T-helper 2 cell treated with Interferon-gamma antibody and Interleukin-4, amounts not matched to agents 100 ng/mL and 5 ng/mL, for 36 hours (primary cell): ENCODE results near the gene AGFG2. TPM values are rescaled to one million over a fixed set of nuclear protein-coding genes. Genes with fewer than 3 reads are reported as not detected.
"Not testable (repeated sequence)": the region's sequence is repeated elsewhere in the genome, so short reads cannot be mapped to it uniquely, and the experiment has no call there.

Experiments used
- intact Hi-C: fragments of 100-400 bp; cut with micrococcal nuclease; formaldehyde crosslinking; loops from one replicate; pipeline ENCODE4 v1.15.1; 2023
- total RNA-seq: library from RNA; stranded (reverse); gene quantifications from 2 replicates; pipeline ENCODE4 v1.2.3, GENCODE V29; 2022

Gene AGFG2
- total RNA-seq, 1 donor from 2014 or later, result 39.2 TPM

- intact Hi-C loops, result no loop called here
These were observed 18.9 kb upstream of the AGFG2 start for GRCh38 chr7:100520138-100520537.

DNA sequence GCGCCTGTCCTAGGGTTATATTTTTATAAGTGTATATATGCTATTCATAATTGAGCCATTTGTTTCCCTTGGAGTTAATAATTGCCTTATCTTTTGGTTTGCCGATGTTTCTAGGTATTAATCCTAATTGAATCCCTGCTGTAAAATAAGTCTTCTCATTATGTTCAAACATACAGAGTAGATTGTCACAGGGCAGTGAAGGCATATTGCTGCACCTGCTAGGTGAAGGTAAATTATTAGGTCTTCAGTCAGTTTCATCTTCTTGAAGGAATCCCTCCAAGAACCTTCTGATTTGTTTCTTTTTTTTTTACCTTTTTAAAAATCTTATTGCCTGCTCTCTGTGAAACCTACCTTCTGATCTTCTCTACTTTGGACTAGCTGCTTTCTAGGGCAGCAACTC is 17.9 kb upstream of the AGFG2 start:
- intact Hi-C loops, result no loop called here

GRCh38 chr7:100521909-100522593 is 17.0 kb upstream of the AGFG2 start:
- intact Hi-C loops, result not testable (repeated sequence)

GRCh38 chr7:100523192-100523591 is 15.8 kb upstream of the AGFG2 start:
- intact Hi-C loops, result not testable (repeated sequence)

DNA sequence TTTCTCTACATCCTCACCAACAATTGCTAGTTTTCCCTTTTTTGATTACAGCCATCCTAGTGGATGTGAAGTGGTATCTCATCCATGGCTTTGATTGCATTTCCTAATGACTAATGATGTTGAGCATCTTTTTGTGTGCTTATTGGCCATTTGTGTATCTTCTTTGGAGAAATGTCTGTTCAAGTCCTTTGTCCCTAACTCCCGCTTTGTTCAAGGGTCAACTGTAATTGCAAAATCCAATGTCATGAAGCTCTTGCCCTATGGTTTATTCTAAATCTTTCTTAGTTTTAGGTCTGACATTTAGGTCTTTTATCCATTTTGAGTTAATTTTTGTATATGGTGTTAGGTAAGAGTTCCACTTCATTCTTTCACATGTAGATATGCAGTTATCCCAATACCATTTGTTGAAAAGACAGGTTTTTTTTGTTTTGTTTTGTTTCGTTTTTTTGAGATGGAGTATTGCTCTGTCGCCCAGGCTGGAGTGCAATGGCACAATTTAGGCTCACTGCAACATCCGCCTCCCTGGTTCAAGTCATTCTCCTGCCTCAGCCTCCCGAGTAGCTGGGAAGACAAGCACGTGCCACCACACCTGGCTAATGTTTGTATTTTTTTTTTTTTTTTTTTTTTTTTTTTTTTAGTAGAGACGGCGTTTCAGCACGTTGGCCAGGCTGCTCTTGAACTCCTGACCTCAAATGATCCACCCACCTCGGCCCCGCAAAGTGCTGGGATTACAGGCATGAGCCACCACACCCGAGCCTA is 10.7 kb upstream of the AGFG2 start:
- intact Hi-C loops, result not testable (repeated sequence)

- intact Hi-C loops, result no loop called here
These were observed 6.6 kb upstream of the AGFG2 start for GRCh38 chr7:100532165-100533022.

GRCh38 chr7:100535982-100536381 is 3.0 kb upstream of the AGFG2 start:
- intact Hi-C loops, result not testable (repeated sequence)

DNA sequence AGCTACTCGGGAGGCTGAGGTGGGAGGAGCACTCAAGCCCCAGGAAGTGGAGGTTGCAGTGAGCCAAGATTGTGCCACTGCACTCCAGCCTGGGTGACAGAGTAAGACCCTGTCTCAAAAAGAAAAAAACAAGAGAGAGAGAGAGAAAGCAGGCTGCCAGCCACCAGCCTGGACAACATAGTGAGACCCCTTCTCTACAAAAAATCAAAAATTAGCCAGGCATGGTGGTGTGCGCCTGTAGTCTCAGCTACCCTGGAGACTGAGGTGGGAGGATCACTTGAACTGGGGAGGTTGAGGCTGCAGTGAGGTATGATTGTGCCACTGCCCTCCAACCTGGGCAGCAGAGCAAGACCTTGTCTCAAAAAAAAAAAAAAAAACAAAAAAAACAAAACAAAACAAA is 2.3 kb upstream of the AGFG2 start:
- intact Hi-C loops, result not testable (repeated sequence)

DNA sequence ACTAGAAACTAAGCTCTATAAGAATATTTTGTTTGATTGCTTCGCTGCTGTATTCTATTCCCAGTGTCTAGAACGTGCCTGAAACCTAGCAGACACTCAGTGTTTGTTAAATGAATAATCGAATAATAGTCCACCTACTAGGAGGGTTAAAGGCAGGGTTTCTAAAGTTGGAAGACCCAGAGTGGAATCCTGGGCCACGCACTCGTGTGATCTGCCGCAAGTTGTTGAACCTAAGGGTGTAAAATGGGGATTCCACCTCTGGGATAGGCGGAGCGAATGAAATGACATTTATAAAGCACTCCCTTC is 702 bp upstream of the AGFG2 start:
- intact Hi-C loops, result loop anchor here (2.0 kb wide), 3 partner anchors 20 to 66 kb away; partner anchors contain the start of gene TSC22D4

- intact Hi-C loops, result loop anchor here (1.0 to 2.0 kb wide), 8 partner anchors 11 to 134 kb away; partner anchors contain the start of genes FBXO24, GNB2, LRCH4 and MEPCE
These were observed 518 bp downstream of the AGFG2 start for GRCh38 chr7:100539436-100540006.

- intact Hi-C loops, result no loop called here
These were observed 1.2 kb downstream of the AGFG2 start for GRCh38 chr7:100540073-100540723.

- intact Hi-C loops, result not testable (repeated sequence)
These were observed 2.3 kb downstream of the AGFG2 start for GRCh38 chr7:100541309-100541708.

- intact Hi-C loops, result no loop called here
These were observed 4.6 kb downstream of the AGFG2 start for GRCh38 chr7:100543586-100543985.

DNA sequence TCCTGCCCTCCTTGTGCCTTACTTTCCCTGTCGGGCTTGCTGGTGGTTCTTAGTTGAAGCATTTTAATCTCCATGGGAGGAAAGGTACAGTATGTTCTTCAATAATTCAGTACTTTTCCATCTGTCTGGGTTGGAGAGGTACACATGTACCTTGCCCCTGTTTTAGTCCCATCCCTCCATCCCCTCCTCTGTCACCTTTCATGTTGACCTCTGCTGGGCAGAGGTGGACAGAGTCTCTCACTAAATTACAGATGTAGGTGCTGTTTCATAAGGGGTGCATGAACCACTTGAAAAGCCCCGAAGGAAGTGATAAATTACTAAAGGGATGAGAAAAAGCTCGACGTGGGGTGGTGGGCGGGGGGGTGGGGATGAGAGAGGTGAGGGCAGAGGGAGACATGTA is 5.4 kb downstream of the AGFG2 start:
- intact Hi-C loops, result no loop called here

GRCh38 chr7:100544967-100545359 is 6.0 kb downstream of the AGFG2 start:
- intact Hi-C loops, result no loop called here

DNA sequence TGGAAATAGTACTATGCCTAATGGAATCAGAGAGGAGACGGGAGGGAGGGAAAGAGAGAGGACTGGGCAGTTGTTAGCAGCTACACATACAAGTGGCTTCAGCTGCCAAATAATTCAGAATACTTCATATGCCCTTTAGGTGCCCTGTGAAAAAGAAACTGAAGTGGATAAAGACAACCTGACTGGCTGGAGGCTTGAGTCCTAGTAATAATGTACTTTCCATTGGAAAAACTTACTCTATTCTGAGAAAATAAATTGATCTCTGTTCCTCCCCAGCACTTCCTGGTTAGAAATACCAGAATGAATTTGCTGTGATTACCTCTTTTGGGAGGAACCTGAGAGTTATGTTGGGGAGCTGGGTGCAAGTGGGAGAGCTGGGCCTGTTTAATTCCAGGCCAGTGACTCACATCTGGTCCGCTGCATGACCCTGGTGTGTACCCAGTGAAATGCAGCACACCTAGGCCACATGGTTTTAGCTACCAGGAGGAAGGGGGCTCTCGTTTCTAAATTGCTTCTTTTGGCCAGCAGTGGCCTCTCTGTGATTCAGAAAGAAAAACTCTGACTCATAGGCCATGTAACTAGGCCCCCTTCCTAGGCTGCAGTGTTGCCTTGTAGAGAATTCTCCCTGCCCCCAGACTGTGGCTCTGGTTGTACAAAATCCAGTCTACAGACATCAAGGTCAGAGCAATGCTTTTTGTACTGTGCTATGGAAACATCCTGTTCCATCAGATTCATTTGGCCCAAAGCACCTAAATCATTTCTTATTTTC is 6.5 kb downstream of the AGFG2 start:
- intact Hi-C loops, result no loop called here

DNA sequence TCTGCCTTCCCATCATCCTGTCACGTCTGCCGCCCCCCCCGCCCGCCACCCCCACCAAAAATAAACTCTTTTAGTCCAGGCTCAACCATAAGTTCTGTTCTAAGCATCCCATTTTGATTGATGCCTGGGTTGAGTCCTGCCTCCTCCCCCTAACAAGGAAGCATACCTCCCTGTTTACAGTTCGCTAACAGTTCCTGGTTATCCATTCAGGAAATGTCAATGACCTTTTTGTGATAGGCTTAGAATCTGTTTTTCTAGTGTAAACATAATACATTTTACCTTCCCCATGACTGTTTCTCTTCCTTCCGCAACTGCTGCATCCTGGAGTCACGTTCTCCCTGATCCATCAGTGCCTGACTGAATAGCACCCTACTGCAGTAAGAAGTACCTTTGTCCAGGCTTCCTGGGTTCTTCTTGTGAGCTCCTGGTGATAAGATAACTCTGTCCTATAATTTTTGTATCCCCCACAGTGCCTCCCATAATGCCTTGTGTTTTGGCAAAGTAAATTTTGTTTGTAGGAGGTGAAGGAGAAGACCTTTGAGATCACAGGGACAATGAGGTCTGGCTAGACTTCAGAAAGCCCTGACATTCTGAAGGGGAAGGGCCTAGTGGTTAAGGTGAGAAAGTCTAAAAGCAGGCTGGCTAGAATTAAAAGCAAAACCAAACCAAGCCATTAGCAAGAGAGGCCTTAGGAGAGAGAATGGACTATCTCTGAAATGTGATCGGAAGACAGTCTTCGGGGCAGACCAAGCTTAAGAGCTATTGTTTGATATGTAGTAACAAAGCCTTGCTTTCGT is 7.3 kb downstream of the AGFG2 start:
- intact Hi-C loops, result no loop called here

DNA sequence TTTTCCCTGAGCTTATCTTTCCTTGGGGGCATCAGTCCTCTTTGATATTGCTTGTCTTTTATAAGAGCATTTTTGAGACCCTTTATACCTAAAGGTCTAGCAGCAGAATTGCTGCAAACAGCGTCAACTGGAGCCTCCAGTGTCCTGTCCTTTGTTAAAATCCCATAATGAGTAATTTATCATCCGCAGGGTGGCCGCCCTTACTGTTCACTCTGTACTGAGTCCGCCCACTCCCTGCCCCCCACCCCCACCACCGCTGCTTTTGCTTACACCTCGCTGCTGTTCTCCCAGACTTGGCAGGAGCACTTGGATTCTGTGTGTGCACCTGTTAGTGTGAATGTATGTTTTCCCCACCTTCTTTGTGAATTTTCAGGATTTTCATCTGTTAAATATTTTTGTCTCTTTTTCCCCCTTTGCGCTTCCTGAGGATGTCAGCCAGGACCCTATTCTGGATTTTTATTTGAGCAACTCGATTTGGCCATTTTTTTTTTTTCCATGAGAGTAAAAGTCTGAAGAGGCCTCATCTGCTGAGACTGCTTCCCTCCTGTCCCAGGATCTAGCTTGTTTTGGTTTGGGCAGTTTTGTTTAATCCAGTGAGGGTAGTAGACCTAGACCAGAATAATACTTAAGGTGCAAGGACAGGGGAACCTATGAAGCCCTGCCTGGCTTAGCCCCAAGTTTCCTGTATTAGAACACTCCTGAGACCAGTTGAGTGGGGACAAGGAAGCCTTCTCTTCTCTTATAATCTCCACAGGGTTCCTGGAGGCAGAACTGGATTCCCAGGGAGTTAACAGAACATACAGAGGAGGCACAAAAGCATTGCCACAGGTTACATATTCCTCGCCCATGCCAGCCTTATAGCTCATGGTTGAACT is 8.2 kb downstream of the AGFG2 start:
- intact Hi-C loops, result no loop called here

DNA sequence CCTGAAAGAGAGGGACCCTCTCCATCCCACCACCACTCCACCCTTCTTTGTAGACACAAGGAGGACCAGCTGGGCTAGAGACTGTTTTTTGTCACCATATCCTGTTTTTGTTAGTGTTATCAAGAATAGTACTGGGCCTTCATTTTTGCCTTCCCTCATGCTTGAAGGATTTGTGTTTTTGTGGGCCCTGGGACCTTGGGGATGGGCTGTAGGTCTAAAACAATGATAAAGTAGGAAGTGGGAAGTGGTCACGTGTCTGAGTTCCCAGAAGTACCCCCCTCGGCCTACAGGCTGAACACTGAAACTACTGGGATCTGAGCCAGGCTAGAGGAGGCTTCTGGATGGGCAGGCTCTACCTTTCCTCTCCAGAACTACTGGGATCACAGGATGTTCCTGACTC is 8.9 kb downstream of the AGFG2 start:
- intact Hi-C loops, result no loop called here
